Measurements from ENCODE around the gene KAZN. TPM values are rescaled to one million over a fixed set of nuclear protein-coding genes. Genes with fewer than 3 reads are reported as not detected.

KAZN gene
- polyA plus RNA-seq, 1 experiment: 5.5 TPM

GRCh38 chr1:15107058-15107687 is 508.7 kb downstream of the KAZN start:
- POLR2A ChIA-PET: no interaction called here
- CTCF ChIA-PET: interaction anchor here (1.3 kb wide), 1 partner anchor 60 kb away, joined by 5 read pairs; no protein-coding TSS in a partner anchor
- no peak overlapping the region for H3K4me3 ChIP-seq (ENCODE audit: low read depth, low read length)
- DNase-seq (ENCODE audit: low read depth): no peak
- TF ChIP-seq CTCF (IDR thresholded peaks at IDR 0.05; ENCODE audit: insufficient read depth, low read depth, low read length): no peak
- H3K27me3 ChIP-seq (ENCODE audit: control insufficient read depth, insufficient read depth, low read length): no peaks in the 10 kb centered on the region
- no peaks in the 10 kb centered on the region for H3K36me3 ChIP-seq (ENCODE audit: control insufficient read depth, insufficient read depth, low read length)

- no peak for TF ChIP-seq CTCF (IDR thresholded peaks at IDR 0.05; ENCODE audit: insufficient read depth, low read depth, low read length)
- H3K4me3 ChIP-seq (ENCODE audit: low read depth, low read length): no peak overlapping the region
- ChIA-PET POLR2A (no interaction called here), CTCF (interaction anchor here (1.3 to 2.1 kb wide), 2 partner anchors 8 to 61 kb away, joined by 5 to 8 read pairs; no protein-coding TSS in a partner anchor)
- H3K36me3 ChIP-seq (ENCODE audit: control insufficient read depth, insufficient read depth, low read length): no peaks in the 10 kb centered on the region
- H3K27me3 ChIP-seq (ENCODE audit: control insufficient read depth, insufficient read depth, low read length): no peaks in the 10 kb centered on the region
- DNase-seq (ENCODE audit: low read depth): no peak
Observed at GRCh38 chr1:15107911-15108310, 509.4 kb downstream of the KAZN start.

GRCh38 chr1:15110128-15110866 is 511.8 kb downstream of the KAZN start:
- Histone ChIP-seq H3K36me3 (ENCODE audit: control insufficient read depth, insufficient read depth, low read length) (no peaks in the 10 kb centered on the region), H3K4me3 (ENCODE audit: low read depth, low read length) (no peak overlapping the region), H3K27me3 (ENCODE audit: control insufficient read depth, insufficient read depth, low read length) (0 out of 2 replicates have a peak, but pooled peaks cover 1% of the 10 kb centered on the region)
- TF ChIP-seq CTCF (IDR thresholded peaks at IDR 0.05; ENCODE audit: insufficient read depth, low read depth, low read length): no peak
- DNase-seq (ENCODE audit: low read depth): no peak
- POLR2A ChIA-PET: no interaction called here
- CTCF ChIA-PET: interaction anchor here (1.7 to 2.1 kb wide), 2 partner anchors 18 to 162 kb away, joined by 6 read pairs; no protein-coding TSS in a partner anchor

GRCh38 chr1:15110867-15111230 is 512.4 kb downstream of the KAZN start:
- no peak for DNase-seq (ENCODE audit: low read depth)
- 0 out of 2 replicates have a peak, but pooled peaks cover 1% of the 10 kb centered on the region for H3K27me3 ChIP-seq (ENCODE audit: control insufficient read depth, insufficient read depth, low read length)
- no peak for TF ChIP-seq CTCF (IDR thresholded peaks at IDR 0.05; ENCODE audit: insufficient read depth, low read depth, low read length)
- POLR2A ChIA-PET: no interaction called here
- CTCF ChIA-PET: interaction anchor here (1.7 to 2.1 kb wide), 2 partner anchors 18 to 162 kb away, joined by 6 read pairs; no protein-coding TSS in a partner anchor
- H3K36me3 ChIP-seq (ENCODE audit: control insufficient read depth, insufficient read depth, low read length): no peaks in the 10 kb centered on the region
- no peak overlapping the region for H3K4me3 ChIP-seq (ENCODE audit: low read depth, low read length)

GRCh38 chr1:15113146-15113545 is 514.7 kb downstream of the KAZN start:
- no peak for DNase-seq (ENCODE audit: low read depth)
- CTCF ChIA-PET: interaction anchor here (1.6 kb wide), 1 partner anchor 15 kb away, joined by 5 read pairs; no protein-coding TSS in a partner anchor
- Histone ChIP-seq H3K4me3 (ENCODE audit: low read depth, low read length) (no peak overlapping the region), H3K36me3 (ENCODE audit: control insufficient read depth, insufficient read depth, low read length) (no peaks in the 10 kb centered on the region), H3K27me3 (ENCODE audit: control insufficient read depth, insufficient read depth, low read length) (0 out of 2 replicates have a peak, but pooled peaks cover 1% of the 10 kb centered on the region)
- TF ChIP-seq CTCF (IDR thresholded peaks at IDR 0.05; ENCODE audit: insufficient read depth, low read depth, low read length): no peak
- POLR2A ChIA-PET: no interaction called here

Data from BJ (cell line).